Measurements from ENCODE around the gene AGPAT2. TPM values are rescaled to one million over a fixed set of nuclear protein-coding genes. Genes with fewer than 3 reads are reported as not detected.
A peak's percentile ranks its signal among the peaks of the same experiment; 100 is the strongest.

Gene AGPAT2
- total RNA-seq, 1 donor from 2014 or later: 2.4 TPM

DNA sequence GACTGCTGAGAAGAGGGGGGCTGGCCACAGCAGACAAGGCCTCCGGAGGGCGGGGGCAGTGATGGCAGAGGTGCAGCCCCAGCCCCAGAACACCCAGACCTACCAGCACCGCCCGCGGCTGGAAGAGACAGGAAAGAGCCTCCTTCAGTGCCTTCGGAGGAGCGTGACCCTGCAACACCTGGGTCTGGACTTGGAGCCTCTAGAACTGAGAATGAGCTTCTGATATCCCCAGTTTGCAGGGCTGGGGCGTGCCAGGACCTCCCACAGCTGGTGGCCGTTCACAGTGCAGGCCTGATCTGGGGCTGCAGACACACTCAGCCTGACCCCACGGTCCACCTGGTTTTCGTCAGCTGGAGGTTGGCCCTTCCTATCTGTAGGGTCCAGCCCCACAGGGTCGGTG, 46.4 kb upstream of the AGPAT2 start:
- Histone ChIP-seq H3K79me2 (ENCODE audit: low read depth) (peaks cover 7% of the 10 kb centered on the region), H3K4me1 (no peaks in the 10 kb centered on the region), H4K20me1 (ENCODE audit: low read depth) (no peaks in the 10 kb centered on the region), H3K27me3 (peaks cover 12% of the 10 kb centered on the region), H3K9me3 (ENCODE audit: low read depth) (no peaks in the 10 kb centered on the region), H2AFZ (replicated peaks) (no peak overlapping the region), H3K36me3 (no peaks in the 10 kb centered on the region), H3F3A (ENCODE audit: low read depth) (peaks cover 6% of the 10 kb centered on the region), H3K27ac (no peak overlapping the region), H3K4me2 (no peak overlapping the region), H3K4me3 (no peak overlapping the region), H3K9ac (no peak overlapping the region)
- Mint-ChIP-seq H3K36me3 (no peaks in the 10 kb centered on the region), H3K27ac (no peak overlapping the region), H3K4me3 (no peak overlapping the region), H3K27me3 (ENCODE audit: insufficient read depth, low read depth) (peaks cover 15% of the 10 kb centered on the region), H3K9me3 (no peaks in the 10 kb centered on the region), H3K4me1 (peaks cover 4% of the 10 kb centered on the region)
- no peak for DNase-seq (ENCODE audit: low spot score)
- no peak for TF ChIP-seq EZH2phosphoT487 (IDR thresholded peaks at IDR 0.05)
- TF ChIP-seq EZH2 (IDR thresholded peaks at IDR 0.05): no peak
- TF ChIP-seq, protein P1, sequence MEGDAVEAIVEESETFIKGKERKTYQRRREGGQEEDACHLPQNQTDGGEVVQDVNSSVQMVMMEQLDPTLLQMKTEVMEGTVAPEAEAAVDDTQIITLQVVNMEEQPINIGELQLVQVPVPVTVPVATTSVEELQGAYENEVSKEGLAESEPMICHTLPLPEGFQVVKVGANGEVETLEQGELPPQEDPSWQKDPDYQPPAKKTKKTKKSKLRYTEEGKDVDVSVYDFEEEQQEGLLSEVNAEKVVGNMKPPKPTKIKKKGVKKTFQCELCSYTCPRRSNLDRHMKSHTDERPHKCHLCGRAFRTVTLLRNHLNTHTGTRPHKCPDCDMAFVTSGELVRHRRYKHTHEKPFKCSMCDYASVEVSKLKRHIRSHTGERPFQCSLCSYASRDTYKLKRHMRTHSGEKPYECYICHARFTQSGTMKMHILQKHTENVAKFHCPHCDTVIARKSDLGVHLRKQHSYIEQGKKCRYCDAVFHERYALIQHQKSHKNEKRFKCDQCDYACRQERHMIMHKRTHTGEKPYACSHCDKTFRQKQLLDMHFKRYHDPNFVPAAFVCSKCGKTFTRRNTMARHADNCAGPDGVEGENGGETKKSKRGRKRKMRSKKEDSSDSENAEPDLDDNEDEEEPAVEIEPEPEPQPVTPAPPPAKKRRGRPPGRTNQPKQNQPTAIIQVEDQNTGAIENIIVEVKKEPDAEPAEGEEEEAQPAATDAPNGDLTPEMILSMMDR (IDR thresholded peaks at IDR 0.05): no peak

GRCh38 chr9:136732444-136733178, 45.4 kb upstream of the AGPAT2 start:
- Histone ChIP-seq H4K20me1 (ENCODE audit: low read depth) (peaks cover 3% of the 10 kb centered on the region), H3F3A (ENCODE audit: low read depth) (peaks cover 6% of the 10 kb centered on the region), H3K9ac (no peak overlapping the region), H3K27me3 (peaks cover 17% of the 10 kb centered on the region), H3K9me3 (ENCODE audit: low read depth) (no peaks in the 10 kb centered on the region), H3K36me3 (no peaks in the 10 kb centered on the region), H3K4me2 (no peak overlapping the region), H3K27ac (no peak overlapping the region), H3K4me3 (no peak overlapping the region), H3K4me1 (no peaks in the 10 kb centered on the region), H2AFZ (replicated peaks) (no peak overlapping the region), H3K79me2 (ENCODE audit: low read depth) (peaks cover 10% of the 10 kb centered on the region)
- Mint-ChIP-seq H3K36me3 (no peaks in the 10 kb centered on the region), H3K4me1 (peaks cover 4% of the 10 kb centered on the region), H3K27me3 (ENCODE audit: insufficient read depth, low read depth) (peaks cover 9% of the 10 kb centered on the region), H3K27ac (no peak overlapping the region), H3K4me3 (no peak overlapping the region), H3K9me3 (no peaks in the 10 kb centered on the region)
- TF ChIP-seq EZH2 (IDR thresholded peaks at IDR 0.05): no peak
- no peak for TF ChIP-seq EZH2phosphoT487 (IDR thresholded peaks at IDR 0.05)
- TF ChIP-seq, protein P1 (IDR thresholded peaks at IDR 0.05): no peak
- DNase-seq (ENCODE audit: low spot score): no peak

DNA sequence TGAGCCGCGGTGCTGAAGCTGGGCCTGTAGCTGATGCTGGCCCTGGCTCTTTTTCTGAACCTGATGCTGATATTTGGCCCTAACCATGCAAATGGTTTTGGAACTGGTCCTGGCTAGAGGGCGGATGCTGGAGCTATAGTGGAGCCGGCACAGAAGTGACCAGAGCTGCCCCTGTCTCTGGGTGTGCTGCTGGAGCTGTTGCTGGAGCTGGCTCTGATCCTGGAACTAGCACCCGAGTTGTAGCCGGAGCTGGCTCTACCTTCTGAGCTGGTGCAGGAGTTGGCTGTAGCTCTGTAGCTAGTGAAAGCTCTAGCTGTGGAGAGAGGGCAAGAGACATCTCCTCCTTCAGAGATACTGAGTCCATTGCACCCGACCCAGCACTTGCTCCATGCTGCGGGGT, 42.7 kb upstream of the AGPAT2 start:
- Histone ChIP-seq H3K27me3 (peaks cover 17% of the 10 kb centered on the region), H3K36me3 (no peaks in the 10 kb centered on the region), H4K20me1 (ENCODE audit: low read depth) (peaks cover 29% of the 10 kb centered on the region), H3K9me3 (ENCODE audit: low read depth) (no peaks in the 10 kb centered on the region), H3K79me2 (ENCODE audit: low read depth) (peaks cover 35% of the 10 kb centered on the region), H3K27ac (no peak overlapping the region), H2AFZ (replicated peaks) (no peak overlapping the region), H3K4me1 (peaks cover 9% of the 10 kb centered on the region), H3K4me2 (no peak overlapping the region), H3K9ac (no peak overlapping the region), H3K4me3 (no peak overlapping the region), H3F3A (ENCODE audit: low read depth) (peaks cover 23% of the 10 kb centered on the region)
- peaks cover 18% of the 10 kb centered on the region for H3K27me3 Mint-ChIP-seq (ENCODE audit: insufficient read depth, low read depth)
- H3K9me3 Mint-ChIP-seq: no peaks in the 10 kb centered on the region
- no peak for DNase-seq (ENCODE audit: low spot score)
- TF ChIP-seq EZH2phosphoT487 (IDR thresholded peaks at IDR 0.05) (no peak), EZH2 (IDR thresholded peaks at IDR 0.05) (no peak)
- TF ChIP-seq, protein P1 (IDR thresholded peaks at IDR 0.05): no peak
- H3K4me3 Mint-ChIP-seq: peak overlapping the region; percentile 76
- H3K27ac Mint-ChIP-seq: no peak overlapping the region
- H3K4me1 Mint-ChIP-seq: peaks cover 26% of the 10 kb centered on the region
- H3K36me3 Mint-ChIP-seq: peaks cover 10% of the 10 kb centered on the region
